HUDEP-2 (cell line): ENCODE measurements around the gene USF1.
"Not testable (repeated sequence)": the region's sequence is repeated elsewhere in the genome, so short reads cannot be mapped to it uniquely, and the experiment has no call there.

Experiments used
- DNase-seq, 76 experiments: peaks; one replicate each; lab custom pipeline; 2025; ENCODE audit not compliant: unreplicated experiment in 76 of 76; lab: John Stamatoyannopoulos, UW

Gene USF1

DNA sequence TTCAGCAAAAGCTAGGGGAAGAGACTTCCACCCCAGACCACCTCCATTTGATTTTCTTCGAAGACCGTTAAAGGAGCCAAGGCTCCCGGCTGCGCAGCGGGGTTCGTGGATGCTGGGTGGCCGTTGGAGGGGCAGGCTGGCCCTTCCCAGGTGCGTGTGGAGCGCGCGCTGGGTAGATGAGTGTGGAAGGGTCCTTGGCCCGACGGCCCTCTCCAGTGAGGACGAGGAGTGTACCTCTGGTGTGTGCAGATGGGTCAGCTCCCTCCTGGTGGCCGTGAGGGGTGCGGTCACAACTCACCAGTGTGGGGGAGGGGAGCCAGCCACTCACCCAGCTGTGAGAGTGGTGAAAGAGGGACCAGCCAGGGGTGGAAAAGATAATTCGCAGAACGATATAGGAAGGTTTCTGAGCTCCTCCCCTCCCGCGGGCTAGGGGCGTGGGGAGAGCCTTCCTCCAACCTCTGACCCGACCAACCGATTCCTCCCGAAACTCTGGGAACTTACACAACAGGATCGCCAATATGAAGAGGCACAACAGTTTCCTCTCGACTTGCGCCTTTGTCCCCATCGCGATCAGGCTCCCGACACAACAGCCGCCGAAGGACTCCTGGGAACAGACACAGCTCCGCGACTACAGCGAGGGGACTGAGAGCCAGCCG is 25.1 kb downstream of the USF1 start, which contains the start of gene F11R:
F11R (minus strand) TSS at position 644 of the 656 bp plus-strand sequence; CDS start at position 565, 79 bp downstream.
- DNase-seq = peak in 69 of 76 experiments; percentile 15 to 90 (median 64)

DNA sequence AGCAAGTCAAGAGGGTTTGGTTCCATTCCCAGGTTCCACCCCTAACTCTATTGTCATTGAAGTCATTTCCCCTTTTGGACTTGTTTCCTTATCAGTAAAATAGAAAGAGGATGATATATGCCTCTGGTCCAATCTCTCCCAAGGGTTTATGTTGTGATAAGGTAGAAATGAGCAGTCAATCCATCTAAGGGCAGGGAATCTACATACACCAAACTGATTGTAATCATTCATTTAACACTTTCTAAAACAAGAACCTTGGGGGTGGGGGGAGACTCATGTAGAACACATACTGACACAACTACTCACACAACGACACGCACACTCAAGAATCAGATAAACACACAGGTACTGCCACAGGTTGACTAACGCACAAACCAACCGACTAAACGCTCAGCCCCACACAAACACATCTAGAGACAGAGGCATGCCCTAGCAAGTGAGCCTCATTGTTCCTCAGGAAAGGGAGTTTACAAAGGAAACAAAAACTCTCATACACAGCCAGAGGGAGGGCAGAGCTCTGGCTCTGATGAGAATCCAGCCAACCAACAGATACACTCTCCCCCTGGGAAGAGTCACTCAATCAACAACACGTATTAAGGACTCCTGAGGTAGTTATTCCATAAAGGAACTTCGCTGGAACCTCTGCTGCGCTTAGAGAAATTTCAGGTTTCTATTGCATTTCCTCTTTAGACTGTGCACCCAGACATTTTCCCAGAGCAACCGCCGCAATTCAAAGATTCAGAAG is 25.9 kb downstream of the USF1 start:
- peak in 9 of 76 experiments; percentile 10 to 32 (median 15) for DNase-seq

- DNase-seq = not testable (repeated sequence)
These were observed 26.6 kb downstream of the USF1 start for GRCh38 chr1:161019111-161019660.

DNA sequence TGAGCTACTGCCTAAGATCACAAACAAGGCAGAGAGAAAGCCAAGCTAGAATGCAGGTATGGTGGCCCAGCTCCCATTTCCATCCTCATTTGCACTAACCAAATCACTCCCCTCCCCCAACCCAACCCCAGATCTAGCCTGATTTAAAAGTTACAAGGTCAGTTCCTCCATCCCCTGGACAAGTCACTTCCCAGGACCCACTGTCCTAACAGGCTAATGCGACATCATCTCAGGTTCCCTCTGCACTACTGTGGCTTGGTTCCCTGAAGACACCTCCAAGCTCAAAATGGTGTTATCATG is 27.2 kb downstream of the USF1 start:
- DNase-seq = no peak

GRCh38 chr1:161017756-161018630 is 27.8 kb downstream of the USF1 start:
- DNase-seq = no peak

- not testable (repeated sequence) for DNase-seq
These were observed 28.6 kb downstream of the USF1 start for GRCh38 chr1:161017181-161017580.

- DNase-seq = not testable (repeated sequence)
These were observed 29.1 kb downstream of the USF1 start for GRCh38 chr1:161016683-161017082.

DNA sequence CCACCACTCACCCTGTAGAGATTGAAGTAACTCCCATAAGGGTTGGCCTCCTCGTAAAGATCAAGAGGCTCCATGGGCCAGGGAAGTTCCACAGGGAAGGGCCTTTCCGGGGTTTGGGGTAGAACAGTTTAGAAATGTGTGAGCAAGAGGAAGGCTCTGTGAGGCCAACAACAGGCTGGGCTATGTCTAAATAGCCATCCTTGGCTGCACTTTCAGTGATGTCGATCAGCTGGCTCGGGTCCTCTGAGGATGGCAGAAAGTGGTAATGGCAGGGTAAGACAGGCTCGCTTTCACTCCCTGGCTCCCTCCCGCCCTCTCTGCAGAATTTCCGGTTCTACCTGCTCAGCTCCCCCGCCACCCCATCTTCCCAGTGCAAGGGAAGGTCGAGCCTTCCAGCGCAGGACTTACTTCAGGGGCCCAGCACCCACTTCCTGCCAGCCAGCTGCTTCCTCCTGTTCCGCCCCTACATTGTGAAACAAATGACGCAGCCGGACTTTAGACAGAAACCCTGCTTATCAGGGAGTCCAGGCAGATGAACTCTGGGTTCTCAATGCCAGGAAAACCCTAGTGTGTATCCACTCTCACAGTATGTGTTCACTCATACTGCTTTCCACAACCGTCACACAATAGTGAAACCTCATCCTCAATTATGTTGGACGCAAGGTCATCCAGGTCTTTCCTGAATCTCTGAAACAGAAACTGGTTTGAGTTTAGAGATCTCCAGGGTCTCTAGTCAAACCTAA is 32.1 kb downstream of the USF1 start:
- peak in 72 of 76 experiments; percentile 33 to 90 (median 74) for DNase-seq

DNA sequence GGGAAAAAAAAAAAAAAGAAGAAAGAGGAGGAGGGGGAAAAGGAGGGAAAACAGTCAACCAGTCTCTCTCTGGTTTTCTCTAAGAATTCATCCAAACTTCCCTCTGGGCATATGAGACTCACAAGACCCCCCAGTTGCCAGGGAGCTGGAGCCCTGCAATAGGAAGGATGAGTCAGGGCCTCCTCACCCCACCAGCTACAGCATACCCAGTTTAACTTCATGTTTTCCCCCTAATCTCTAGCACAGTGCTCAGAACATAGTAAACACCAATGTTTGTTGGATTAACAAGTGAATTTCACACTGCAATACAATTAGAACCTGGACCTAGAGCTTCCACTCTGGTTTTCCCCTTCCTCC is 32.7 kb downstream of the USF1 start:
- DNase-seq = peak in 1 of 76 experiments; percentile 48

- DNase-seq = no peak
These were observed 33.4 kb downstream of the USF1 start for GRCh38 chr1:161012420-161012819.

DNA sequence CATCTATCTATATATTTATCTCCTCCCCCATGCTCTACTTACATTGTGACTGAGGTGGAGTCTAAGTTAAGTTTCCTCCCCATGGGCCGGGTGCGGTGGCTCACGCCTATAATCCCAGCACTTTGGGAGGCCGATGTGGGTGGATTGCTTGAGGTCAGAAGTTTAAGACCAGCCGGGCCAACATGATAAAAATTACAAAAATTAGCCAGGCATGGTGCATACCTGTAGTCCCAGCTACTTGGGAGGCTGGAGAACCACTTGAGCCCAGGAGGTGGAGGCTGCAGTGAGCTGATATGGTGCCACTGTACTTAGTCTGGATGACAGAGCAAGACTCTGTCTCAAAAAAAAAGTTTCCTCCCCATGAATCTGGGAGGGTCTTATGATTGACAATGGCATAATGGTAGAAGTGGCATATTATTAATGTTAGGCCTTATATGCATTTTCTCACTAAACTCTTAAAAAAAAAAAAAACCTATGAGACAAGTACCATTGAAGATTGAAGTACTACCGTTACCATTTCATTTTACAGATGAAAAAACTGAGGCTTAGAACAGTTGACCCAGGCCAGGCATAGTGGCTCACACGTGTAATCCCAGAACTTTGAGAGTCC is 36.1 kb downstream of the USF1 start:
- peak in 74 of 76 experiments; percentile 15 to 94 (median 78) for DNase-seq

GRCh38 chr1:161008869-161009510 is 36.8 kb downstream of the USF1 start:
- DNase-seq = no peak

DNA sequence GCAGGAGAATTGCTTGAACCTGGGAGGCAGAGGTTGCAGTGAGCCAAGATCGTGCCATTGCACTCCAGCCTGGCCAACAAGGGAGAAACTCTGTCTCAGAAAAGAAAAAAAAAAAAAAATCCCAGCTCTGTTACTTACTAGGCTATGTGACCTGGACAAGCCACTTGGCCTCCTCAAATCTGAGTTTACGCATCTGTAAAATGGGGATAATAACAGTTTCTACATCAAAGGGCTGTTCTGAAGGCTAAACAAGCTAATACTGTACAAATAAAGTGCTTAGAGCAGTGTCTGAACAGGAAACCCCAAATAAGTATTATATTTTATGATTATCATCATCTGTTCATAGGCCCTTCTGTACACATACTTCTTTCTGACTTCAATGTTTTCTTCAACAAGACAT is 38.4 kb downstream of the USF1 start:
- no peak for DNase-seq

DNA sequence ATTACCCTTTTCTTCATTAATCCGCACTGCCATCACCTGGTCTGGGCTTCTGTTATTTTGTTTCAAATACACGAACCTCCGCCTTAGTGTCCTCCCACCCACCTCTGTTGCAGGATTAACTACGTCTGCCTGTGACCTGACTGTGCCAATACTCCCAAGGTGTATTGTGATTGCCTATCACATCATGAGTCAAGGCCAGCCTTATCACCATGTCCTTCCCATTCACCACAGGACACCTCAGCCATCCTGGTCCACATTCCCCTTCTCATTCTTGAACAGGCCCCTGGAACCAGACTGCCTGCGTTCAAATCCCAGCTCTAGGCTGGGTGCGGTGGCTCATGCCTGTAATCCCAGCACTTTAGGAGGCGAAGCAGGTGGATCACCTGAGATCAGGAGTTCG is 39.2 kb downstream of the USF1 start:
- no peak for DNase-seq

DNA sequence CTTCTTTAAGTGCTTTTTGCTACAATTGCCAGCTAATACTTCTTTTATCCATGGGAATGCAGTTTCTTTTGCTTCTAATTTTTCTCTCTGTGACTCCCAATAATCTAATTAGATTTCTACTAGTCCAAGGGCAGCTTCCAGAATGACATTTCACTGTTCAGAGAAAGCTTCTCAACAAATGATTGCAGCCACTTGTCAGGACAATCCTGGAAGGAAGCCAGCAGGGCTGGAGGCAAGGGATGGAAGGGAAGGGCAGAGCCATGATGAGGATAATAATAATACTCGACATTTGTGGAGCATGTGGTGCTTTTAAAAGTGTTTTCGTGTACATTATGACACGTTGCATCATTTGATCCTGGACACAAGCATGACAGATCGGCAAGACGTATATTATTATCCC is 44.3 kb downstream of the USF1 start:
- no peak for DNase-seq

DNA sequence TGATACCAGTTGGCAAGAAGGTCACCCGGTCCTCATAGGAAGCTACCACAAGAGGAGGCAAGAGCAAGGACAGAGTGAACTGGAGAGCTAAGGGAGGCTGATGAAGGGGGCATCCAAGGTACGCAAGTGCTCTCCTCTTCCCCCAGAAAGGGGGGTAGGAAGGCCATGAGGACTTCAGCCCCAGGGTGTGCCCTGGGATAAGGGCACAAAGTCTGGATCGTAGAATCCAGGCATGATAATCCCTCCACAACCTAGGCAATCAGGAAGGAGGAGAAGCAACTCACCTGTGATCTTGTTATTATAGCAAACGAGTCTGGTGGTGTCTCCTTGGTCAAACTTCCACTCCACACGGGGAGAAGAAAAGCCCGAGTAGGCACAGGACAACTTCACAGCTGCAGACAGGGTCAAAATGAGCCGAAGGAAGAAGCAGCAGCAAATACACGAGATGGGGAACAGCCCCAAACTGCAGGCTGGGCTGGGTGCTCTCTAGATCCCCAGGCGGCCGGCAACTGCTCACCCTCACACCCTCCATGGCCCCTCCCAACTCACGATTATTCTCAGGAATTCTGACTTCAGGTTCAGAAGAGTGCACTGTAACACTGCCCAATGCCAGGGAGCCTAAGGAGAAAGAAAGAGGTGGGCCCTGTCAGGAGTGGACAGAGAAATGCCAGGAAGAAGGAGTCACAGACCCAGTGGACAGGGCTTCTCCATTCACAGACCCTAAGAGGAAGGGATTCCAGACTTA is 44.9 kb downstream of the USF1 start:
- DNase-seq = no peak

GRCh38 chr1:160999376-160999775 is 46.4 kb downstream of the USF1 start:
- DNase-seq = no peak

DNA sequence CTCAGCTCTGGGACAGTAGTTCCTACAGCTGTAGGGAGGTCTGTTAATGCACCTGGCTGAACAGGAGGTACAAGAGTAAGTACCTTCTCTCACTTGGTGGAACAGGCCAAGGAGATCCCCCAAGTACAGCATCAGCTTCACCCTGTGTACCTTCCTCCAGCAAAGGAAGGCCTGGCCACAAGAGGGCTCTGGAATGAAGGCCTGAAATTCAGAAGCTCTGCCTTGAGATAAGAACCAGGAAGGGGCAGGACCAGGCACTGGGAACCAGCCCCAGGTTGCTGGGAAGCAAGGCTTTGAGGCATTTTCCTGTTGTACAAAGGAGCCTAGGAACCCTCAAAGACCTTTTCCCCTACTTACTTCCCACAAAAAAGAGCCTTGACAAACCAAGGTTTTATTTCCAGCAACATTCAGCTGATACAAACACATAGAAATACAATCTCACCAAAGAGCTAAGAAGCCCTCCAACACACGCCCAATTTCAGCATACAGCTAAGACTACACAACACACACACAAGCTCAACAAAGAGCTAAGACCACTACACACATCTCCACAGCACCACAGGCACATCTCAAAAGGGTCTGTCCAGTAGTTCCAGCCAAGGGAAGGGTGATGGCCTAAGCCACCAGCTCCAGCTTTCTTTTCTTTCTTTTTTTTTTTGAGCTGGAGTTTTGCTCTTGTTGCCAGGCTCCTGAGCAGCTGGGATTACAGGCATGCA is 48.3 kb downstream of the USF1 start:
- DNase-seq = peak in 67 of 76 experiments; percentile 1 to 74 (median 48)
